MCF 10A (cell line): ENCODE measurements around the gene ASCC2. TPM values are rescaled to one million over a fixed set of nuclear protein-coding genes. Genes with fewer than 3 reads are reported as not detected.

ENCODE experiments used
- BruUV-seq: library from RNA; stranded (reverse); fragments of 400-500 nt; replicated peaks from 2 replicates; lab custom pipeline; 2021; lab: Mats Ljungman, UMichigan
- CTCF ChIA-PET: fragments of 300-600 bp; sonication (Branson Sonifier 250); formaldehyde crosslinking; extraction: SDS; loops from one replicate; lab custom pipeline; 2021; ENCODE audit warnings: antibody characterized with exemption, inconsistent platforms; lab: Yijun Ruan, JAX
- POLR2A ChIA-PET: fragments of 300-600, 350-650 bp; sonication (Branson Sonifier 250); formaldehyde crosslinking; extraction: SDS; loops from one replicate; lab custom pipeline; 2020; ENCODE audit warnings: antibody characterized with exemption, inconsistent platforms; lab: Yijun Ruan, JAX
- DNase-seq: peaks from one replicate; pipeline ENCODE4 v3.0.0-alpha.2; 2018; ENCODE audit not compliant: unreplicated experiment
- H3K27ac Mint-ChIP-seq: one replicate; pipeline ENCODE4 v1.8.0; 2022; ENCODE audit warnings: mild to moderate bottlenecking, low read depth, mixed read lengths; ENCODE audit not compliant: unreplicated experiment
- H3K27me3 Mint-ChIP-seq: one replicate; pipeline ENCODE4 v1.8.0; 2022; ENCODE audit warnings: mixed read lengths; ENCODE audit not compliant: insufficient read depth, unreplicated experiment
- H3K36me3 Mint-ChIP-seq: one replicate; pipeline ENCODE4 v1.8.0; 2022; ENCODE audit warnings: mild to moderate bottlenecking, moderate library complexity, mixed read lengths; ENCODE audit not compliant: insufficient read depth, unreplicated experiment
- H3K4me1 Mint-ChIP-seq: one replicate; pipeline ENCODE4 v1.8.0; 2022; ENCODE audit warnings: mixed read lengths; ENCODE audit not compliant: insufficient read depth, unreplicated experiment
- H3K4me3 Mint-ChIP-seq: one replicate; pipeline ENCODE4 v1.8.0; 2022; ENCODE audit warnings: mild to moderate bottlenecking, moderate library complexity, mixed read lengths; ENCODE audit not compliant: unreplicated experiment
- H3K9me3 Mint-ChIP-seq: one replicate; pipeline ENCODE4 v1.8.0; 2022; ENCODE audit warnings: mixed read lengths; ENCODE audit not compliant: unreplicated experiment
- CTCF ChIP-seq: fragments of 200-600 bp; IDR thresholded peaks from one replicate; pipeline ENCODE4 v1.8.0; 2022; ENCODE audit warnings: antibody characterized with exemption, mild to moderate bottlenecking; ENCODE audit not compliant: unreplicated experiment
- intact Hi-C: fragments of 100-400 bp; cut with micrococcal nuclease; formaldehyde crosslinking; loops from 2 replicates; pipeline ENCODE4 v1.14.1; 2022
- total RNA-seq: library from RNA; stranded (reverse); gene quantifications from 2 replicates; pipeline ENCODE4 v1.2.3, GENCODE V29; 2022

ASCC2 gene
- total RNA-seq, 1 experiment from 2014 or later: 70.7 TPM

GRCh38 chr22:29801153-29801552 is 36.9 kb downstream of the ASCC2 start:
- Mint-ChIP-seq H3K27ac (no peak overlapping the region), H3K9me3 (no peaks in the 10 kb centered on the region), H3K4me3 (no peak overlapping the region), H3K36me3 (peaks cover 56% of the 10 kb centered on the region), H3K27me3 (no peaks in the 10 kb centered on the region), H3K4me1 (peaks cover 5% of the 10 kb centered on the region)
- no peak for TF ChIP-seq CTCF
- CTCF ChIA-PET: no interaction called here
- DNase-seq: no peak
- POLR2A ChIA-PET: no interaction called here
- intact Hi-C loops: no loop called here
- BruUV-seq: no TSS peak

- ChIA-PET POLR2A (interaction anchor here (0.5 to 1.6 kb wide), 7 partner anchors 9 to 174 kb away, joined by 3 to 6 read pairs (median 4); partner anchors contain the start of genes ASCC2, UQCR10 and ZMAT5), CTCF (interaction anchor here (0.6 to 2.2 kb wide), 6 partner anchors 10 to 268 kb away, joined by 3 to 9 read pairs (median 4); no protein-coding TSS in a partner anchor)
- Mint-ChIP-seq H3K4me3 (no peak overlapping the region), H3K9me3 (no peaks in the 10 kb centered on the region), H3K4me1 (peaks cover 5% of the 10 kb centered on the region), H3K27ac (peak overlapping the region; percentile 70), H3K36me3 (peaks cover 54% of the 10 kb centered on the region), H3K27me3 (no peaks in the 10 kb centered on the region)
- no TSS peak for BruUV-seq
- DNase-seq: peak; percentile 95
- intact Hi-C loops: no loop called here
- no peak for TF ChIP-seq CTCF
These were observed 38.8 kb downstream of the ASCC2 start for GRCh38 chr22:29799217-29799680.

DNA sequence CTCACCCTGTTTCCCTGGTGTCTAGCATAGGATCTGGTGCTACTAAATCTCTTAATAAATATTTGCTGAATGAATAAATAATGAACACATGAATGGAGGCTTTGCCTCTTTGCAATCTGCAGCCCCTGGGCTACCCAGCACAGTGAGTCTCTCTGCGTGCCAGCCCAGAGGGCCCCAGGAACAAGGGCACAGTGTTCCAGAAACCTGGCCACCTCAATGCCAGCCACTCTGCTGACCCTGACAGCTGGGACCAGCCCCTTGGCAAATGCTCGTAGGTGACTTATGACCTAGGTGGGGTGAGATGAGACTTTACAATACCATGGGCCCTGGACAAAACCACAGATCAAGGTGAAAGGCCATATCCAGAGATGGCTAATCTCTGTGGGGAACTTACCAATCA is 39.3 kb downstream of the ASCC2 start:
- Mint-ChIP-seq H3K27me3 (no peaks in the 10 kb centered on the region), H3K4me3 (no peak overlapping the region), H3K4me1 (peaks cover 5% of the 10 kb centered on the region), H3K27ac (no peak overlapping the region), H3K9me3 (no peaks in the 10 kb centered on the region), H3K36me3 (peaks cover 50% of the 10 kb centered on the region)
- intact Hi-C loops: no loop called here
- DNase-seq: no peak
- ChIA-PET POLR2A (interaction anchor here (0.5 to 1.6 kb wide), 7 partner anchors 9 to 174 kb away, joined by 3 to 6 read pairs (median 4); partner anchors contain the start of genes ASCC2, UQCR10 and ZMAT5), CTCF (interaction anchor here (0.8 to 2.2 kb wide), 5 partner anchors 9 to 206 kb away, joined by 3 to 9 read pairs (median 4); no protein-coding TSS in a partner anchor)
- TF ChIP-seq CTCF: no peak
- TSS peak; percentile 45 for BruUV-seq

GRCh38 chr22:29798318-29798717 is 39.8 kb downstream of the ASCC2 start:
- H3K27ac Mint-ChIP-seq: peak overlapping the region; percentile 51
- no peaks in the 10 kb centered on the region for H3K9me3 Mint-ChIP-seq
- no TSS peak for BruUV-seq
- intact Hi-C loops: no loop called here
- H3K27me3 Mint-ChIP-seq: no peaks in the 10 kb centered on the region
- ChIA-PET CTCF (interaction anchor here (2.2 kb wide), 1 partner anchor 207 kb away, joined by 9 read pairs; no protein-coding TSS in a partner anchor), POLR2A (interaction anchor here (1.2 kb wide), 1 partner anchor 20 kb away, joined by 9 read pairs; no protein-coding TSS in a partner anchor)
- no peak overlapping the region for H3K4me3 Mint-ChIP-seq
- no peak for TF ChIP-seq CTCF
- DNase-seq: no peak
- H3K4me1 Mint-ChIP-seq: peaks cover 5% of the 10 kb centered on the region
- H3K36me3 Mint-ChIP-seq: peaks cover 45% of the 10 kb centered on the region
